Activated CD8-positive, alpha-beta memory T cell treated with anti-CD3 and anti-CD28 coated beads for 48 hours (primary cell): ENCODE data around the gene TRIB2.
"Not testable (repeated sequence)": the region's sequence is repeated elsewhere in the genome, so short reads cannot be mapped to it uniquely, and the experiment has no call there.

Experiments used
- DNase-seq, 3 experiments: peaks; one replicate each; pipeline ENCODE4 v3.0.0-alpha.2; 2020; ENCODE audit warnings: low read depth in 2 of 3, low spot score in 2 of 3

The TRIB2 gene

GRCh38 chr2:12716282-12717190 lies at the start of gene TRIB2:
TSS of gene TRIB2 (plus strand) at chr2:12716936. CDS start at chr2:12718308, 1,372 bp downstream.
- peak; percentile 59 to 76 (median 61) for DNase-seq

- no peak for DNase-seq
These were observed 47.7 kb upstream of the TRIB2 start for GRCh38 chr2:12669036-12669435.

- no peak for DNase-seq
These were observed 43.9 kb upstream of the TRIB2 start for GRCh38 chr2:12672711-12673315.

GRCh38 chr2:12674644-12675328 lies 42.0 kb upstream of the TRIB2 start:
- no peak for DNase-seq

GRCh38 chr2:12675352-12675795 lies 41.4 kb upstream of the TRIB2 start:
- no peak for DNase-seq

- DNase-seq: no peak
These were observed 40.9 kb upstream of the TRIB2 start for GRCh38 chr2:12675801-12676200.

- DNase-seq: no peak
These were observed 40.0 kb upstream of the TRIB2 start for GRCh38 chr2:12676771-12677170.

GRCh38 chr2:12678186-12678585 lies 38.5 kb upstream of the TRIB2 start:
- DNase-seq: no peak

GRCh38 chr2:12679550-12680072 lies 37.1 kb upstream of the TRIB2 start:
- DNase-seq: no peak

- DNase-seq: not testable (repeated sequence)
These were observed 36.6 kb upstream of the TRIB2 start for GRCh38 chr2:12680115-12680514.

GRCh38 chr2:12682017-12682416 lies 34.7 kb upstream of the TRIB2 start:
- no peak for DNase-seq

GRCh38 chr2:12683457-12684100 lies 33.2 kb upstream of the TRIB2 start:
- DNase-seq: no peak

GRCh38 chr2:12684471-12684936 lies 32.2 kb upstream of the TRIB2 start:
- DNase-seq: no peak

- DNase-seq: no peak
These were observed 31.6 kb upstream of the TRIB2 start for GRCh38 chr2:12685145-12685544.

GRCh38 chr2:12685956-12686355 lies 30.8 kb upstream of the TRIB2 start:
- DNase-seq: no peak

- no peak for DNase-seq
These were observed 29.9 kb upstream of the TRIB2 start for GRCh38 chr2:12686708-12687283.

- DNase-seq: no peak
These were observed 28.6 kb upstream of the TRIB2 start for GRCh38 chr2:12688091-12688490.

- no peak for DNase-seq
These were observed 27.8 kb upstream of the TRIB2 start for GRCh38 chr2:12688893-12689292.

- no peak for DNase-seq
These were observed 23.2 kb upstream of the TRIB2 start for GRCh38 chr2:12693509-12693908.

- no peak for DNase-seq
These were observed 21.6 kb upstream of the TRIB2 start for GRCh38 chr2:12694990-12695774.
